ENCODE measurements around the gene ZNF618. TPM values are rescaled to one million over a fixed set of nuclear protein-coding genes. Genes with fewer than 3 reads are reported as not detected.
A peak's percentile ranks its signal among the peaks of the same experiment; 100 is the strongest.

Gene ZNF618
- total RNA-seq, 1 donor from 2014 or later = 0.25 TPM

GRCh38 chr9:114087721-114088120, 211.6 kb downstream of the ZNF618 start:
- Mint-ChIP-seq H3K9me3 (no peaks in the 10 kb centered on the region), H3K4me1 (ENCODE audit: low read depth) (no peaks in the 10 kb centered on the region), H3K27ac (no peak overlapping the region), H3K4me3 (ENCODE audit: low read depth) (no peak overlapping the region), H3K36me3 (ENCODE audit: low read depth) (no peaks in the 10 kb centered on the region), H3K27me3 (ENCODE audit: low read depth) (no peaks in the 10 kb centered on the region)
- DNase-seq (ENCODE audit: low spot score) = no peak
- intact Hi-C loops (cut with micrococcal nuclease) = no loop called here

GRCh38 chr9:114088571-114089170, 212.6 kb downstream of the ZNF618 start:
- Mint-ChIP-seq H3K4me3 (ENCODE audit: low read depth) (no peak overlapping the region), H3K4me1 (ENCODE audit: low read depth) (no peaks in the 10 kb centered on the region), H3K36me3 (ENCODE audit: low read depth) (no peaks in the 10 kb centered on the region), H3K27me3 (ENCODE audit: low read depth) (no peaks in the 10 kb centered on the region), H3K27ac (no peak overlapping the region), H3K9me3 (no peaks in the 10 kb centered on the region)
- DNase-seq (ENCODE audit: low spot score) = no peak
- intact Hi-C loops (cut with micrococcal nuclease) = no loop called here

- Mint-ChIP-seq H3K27me3 (ENCODE audit: low read depth) (no peaks in the 10 kb centered on the region), H3K36me3 (ENCODE audit: low read depth) (no peaks in the 10 kb centered on the region), H3K27ac (no peak overlapping the region), H3K4me3 (ENCODE audit: low read depth) (no peak overlapping the region), H3K9me3 (no peaks in the 10 kb centered on the region), H3K4me1 (ENCODE audit: low read depth) (no peaks in the 10 kb centered on the region)
- intact Hi-C loops (cut with micrococcal nuclease) = no loop called here
- no peak for DNase-seq (ENCODE audit: low spot score)
Measured at GRCh38 chr9:114089206-114089840, 213.2 kb downstream of the ZNF618 start.

GRCh38 chr9:114090798-114091197, 214.7 kb downstream of the ZNF618 start:
- DNase-seq (ENCODE audit: low spot score) = no peak
- no peaks in the 10 kb centered on the region for H3K9me3 Mint-ChIP-seq
- no peaks in the 10 kb centered on the region for H3K4me1 Mint-ChIP-seq (ENCODE audit: low read depth)
- no peak overlapping the region for H3K27ac Mint-ChIP-seq
- H3K4me3 Mint-ChIP-seq (ENCODE audit: low read depth) = no peak overlapping the region
- no peaks in the 10 kb centered on the region for H3K36me3 Mint-ChIP-seq (ENCODE audit: low read depth)
- no peaks in the 10 kb centered on the region for H3K27me3 Mint-ChIP-seq (ENCODE audit: low read depth)
- intact Hi-C loops (cut with micrococcal nuclease) = no loop called here

GRCh38 chr9:114091711-114092110, 215.6 kb downstream of the ZNF618 start:
- Mint-ChIP-seq H3K36me3 (ENCODE audit: low read depth) (no peaks in the 10 kb centered on the region), H3K4me3 (ENCODE audit: low read depth) (no peak overlapping the region), H3K4me1 (ENCODE audit: low read depth) (no peaks in the 10 kb centered on the region), H3K9me3 (no peaks in the 10 kb centered on the region), H3K27me3 (ENCODE audit: low read depth) (peaks cover 7% of the 10 kb centered on the region), H3K27ac (no peak overlapping the region)
- DNase-seq (ENCODE audit: low spot score) = no peak
- intact Hi-C loops (cut with micrococcal nuclease) = no loop called here

- no peaks in the 10 kb centered on the region for H3K36me3 Mint-ChIP-seq (ENCODE audit: low read depth)
- H3K4me1 Mint-ChIP-seq (ENCODE audit: low read depth) = no peaks in the 10 kb centered on the region
- H3K9me3 Mint-ChIP-seq = no peaks in the 10 kb centered on the region
Measured at GRCh38 chr9:114092336-114092735, 216.2 kb downstream of the ZNF618 start.

GRCh38 chr9:114093031-114093471, 216.9 kb downstream of the ZNF618 start:
- no peaks in the 10 kb centered on the region for H3K9me3 Mint-ChIP-seq
- DNase-seq (ENCODE audit: low spot score) = no peak
- H3K27me3 Mint-ChIP-seq (ENCODE audit: low read depth) = peaks cover 15% of the 10 kb centered on the region
- no peak overlapping the region for H3K27ac Mint-ChIP-seq
- intact Hi-C loops (cut with micrococcal nuclease) = no loop called here
- peaks cover 3% of the 10 kb centered on the region for H3K4me1 Mint-ChIP-seq (ENCODE audit: low read depth)
- H3K36me3 Mint-ChIP-seq (ENCODE audit: low read depth) = no peaks in the 10 kb centered on the region
- no peak overlapping the region for H3K4me3 Mint-ChIP-seq (ENCODE audit: low read depth)

More at GRCh38 chr9:114092336-114092735, 216.2 kb downstream of the ZNF618 start:
- Mint-ChIP-seq H3K27ac (no peak overlapping the region), H3K27me3 (ENCODE audit: low read depth) (peaks cover 10% of the 10 kb centered on the region), H3K4me3 (ENCODE audit: low read depth) (no peak overlapping the region)
- intact Hi-C loops (cut with micrococcal nuclease) = no loop called here
- no peak for DNase-seq (ENCODE audit: low spot score)

- Mint-ChIP-seq H3K4me1 (ENCODE audit: low read depth) (peaks cover 3% of the 10 kb centered on the region), H3K4me3 (ENCODE audit: low read depth) (no peak overlapping the region), H3K27me3 (ENCODE audit: low read depth) (peaks cover 16% of the 10 kb centered on the region), H3K27ac (no peak overlapping the region), H3K36me3 (ENCODE audit: low read depth) (no peaks in the 10 kb centered on the region), H3K9me3 (no peaks in the 10 kb centered on the region)
- intact Hi-C loops (cut with micrococcal nuclease) = no loop called here
- no peak for DNase-seq (ENCODE audit: low spot score)
Measured at GRCh38 chr9:114093761-114094505, 217.8 kb downstream of the ZNF618 start.

GRCh38 chr9:114094971-114095370, 218.9 kb downstream of the ZNF618 start:
- H3K27me3 Mint-ChIP-seq (ENCODE audit: low read depth) = peaks cover 20% of the 10 kb centered on the region
- intact Hi-C loops (cut with micrococcal nuclease) = no loop called here
- no peaks in the 10 kb centered on the region for H3K9me3 Mint-ChIP-seq
- H3K27ac Mint-ChIP-seq = no peak overlapping the region
- no peak for DNase-seq (ENCODE audit: low spot score)
- peaks cover 3% of the 10 kb centered on the region for H3K4me1 Mint-ChIP-seq (ENCODE audit: low read depth)
- no peak overlapping the region for H3K4me3 Mint-ChIP-seq (ENCODE audit: low read depth)
- no peaks in the 10 kb centered on the region for H3K36me3 Mint-ChIP-seq (ENCODE audit: low read depth)

GRCh38 chr9:114096041-114096511, 220.0 kb downstream of the ZNF618 start:
- Mint-ChIP-seq H3K27ac (no peak overlapping the region), H3K27me3 (ENCODE audit: low read depth) (peaks cover 23% of the 10 kb centered on the region), H3K4me1 (ENCODE audit: low read depth) (peaks cover 3% of the 10 kb centered on the region), H3K9me3 (no peaks in the 10 kb centered on the region), H3K4me3 (ENCODE audit: low read depth) (no peak overlapping the region), H3K36me3 (ENCODE audit: low read depth) (no peaks in the 10 kb centered on the region)
- intact Hi-C loops (cut with micrococcal nuclease) = no loop called here
- DNase-seq (ENCODE audit: low spot score) = no peak

- Mint-ChIP-seq H3K4me1 (ENCODE audit: low read depth) (peaks cover 3% of the 10 kb centered on the region), H3K27me3 (ENCODE audit: low read depth) (peaks cover 26% of the 10 kb centered on the region), H3K36me3 (ENCODE audit: low read depth) (no peaks in the 10 kb centered on the region), H3K4me3 (ENCODE audit: low read depth) (no peak overlapping the region), H3K27ac (no peak overlapping the region), H3K9me3 (no peaks in the 10 kb centered on the region)
- intact Hi-C loops (cut with micrococcal nuclease) = no loop called here
- no peak for DNase-seq (ENCODE audit: low spot score)
Measured at GRCh38 chr9:114096866-114097612, 220.9 kb downstream of the ZNF618 start.

GRCh38 chr9:114097613-114098020, 221.5 kb downstream of the ZNF618 start:
- Mint-ChIP-seq H3K4me1 (ENCODE audit: low read depth) (peaks cover 3% of the 10 kb centered on the region), H3K36me3 (ENCODE audit: low read depth) (no peaks in the 10 kb centered on the region), H3K27me3 (ENCODE audit: low read depth) (peaks cover 26% of the 10 kb centered on the region), H3K9me3 (no peaks in the 10 kb centered on the region), H3K4me3 (ENCODE audit: low read depth) (peak overlapping the region; percentile 30), H3K27ac (no peak overlapping the region)
- intact Hi-C loops (cut with micrococcal nuclease) = no loop called here
- no peak for DNase-seq (ENCODE audit: low spot score)

All from activated T-helper 2 cell treated with anti-CD3 and anti-CD28 coated beads, Interferon-gamma antibody, Interleukin-2, Interleukin-4, amounts not matched to agents 10 μg/mL and 5 μg/mL and 100 μg/mL, durations not matched to agents 14 hours and 24 hours and 36 hours (primary cell).